ENCODE measurements around the gene IQGAP1. TPM values are rescaled to one million over a fixed set of nuclear protein-coding genes. Genes with fewer than 3 reads are reported as not detected.

Gene IQGAP1
- total and polyA plus RNA-seq, 2 of the 13 experiments (the other 11 are each of a cell fraction or from before 2014, with no cell fraction given), result 29.5 to 37.9 TPM

DNA sequence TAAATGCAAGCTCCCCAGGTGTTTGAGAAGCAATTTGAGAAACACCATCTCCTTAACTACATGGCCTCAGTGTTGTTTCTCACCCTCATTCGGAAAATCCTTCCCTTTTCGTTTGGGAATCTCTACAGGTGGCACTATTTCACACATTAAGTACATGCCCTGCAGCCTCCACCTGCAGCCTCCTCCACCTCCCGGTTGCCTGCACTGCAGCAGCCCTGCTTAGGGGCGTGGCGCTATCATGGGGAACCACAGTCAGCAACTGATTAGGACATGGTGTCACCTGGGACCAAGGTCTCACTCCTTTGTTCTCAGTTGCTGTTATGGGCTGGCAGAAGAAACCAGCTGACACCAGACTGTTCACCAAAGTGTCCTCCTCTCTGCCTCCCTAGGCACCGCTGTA, 47.7 kb upstream of the IQGAP1 start:
- H3K27me3 ChIP-seq (ENCODE audit: control insufficient read depth in 1 of 2, insufficient read depth in 2 of 2, low read length in 2 of 2), result no peaks in the 10 kb centered on the region
- BruUV-seq (replicated peaks), result no TSS peak
- no peak overlapping the region for H3K4me3 ChIP-seq (replicated peaks in 1 of 3; ENCODE audit: insufficient read depth in 1 of 3, low read depth in 2 of 3, low read length in 3 of 3)
- H3K4me2 ChIP-seq (ENCODE audit: low read depth, low read length), result no peak overlapping the region
- H3K9me3 ChIP-seq (ENCODE audit: low read length), result no peaks in the 10 kb centered on the region
- H3K27ac ChIP-seq (ENCODE audit: extremely low read length, insufficient read depth, low read length), result no peak overlapping the region
- in situ Hi-C loops (cut with HindIII; ENCODE audit: extremely low pct_ligation_motif_present, low pct_unique_long_range_greater_than_20kb) (no loop called here), intact Hi-C loops (cut with micrococcal nuclease; ENCODE audit: unreplicated experiment) (no loop called here)
- TF ChIP-seq SAP130 (CRISPR knock-in tag; IDR thresholded peaks at IDR 0.05; ENCODE audit: low read depth) (0 out of 2 replicates have a peak, but pooled peaks have one; percentile 14), MIER2 (CRISPR knock-in tag; IDR thresholded peaks at IDR 0.05) (no peak), CTCF (CRISPR knock-in tag; IDR thresholded peaks at IDR 0.05) (peak; percentile 45), NONO (IDR thresholded peaks at IDR 0.05) (no peak), NONO (CRISPR knock-in tag; conservative IDR thresholded peaks at IDR 0.05) (no peak), MED8 (CRISPR knock-in tag; IDR thresholded peaks at IDR 0.05; ENCODE audit: insufficient replicate concordance) (no peak), MXD4 (CRISPR knock-in tag; IDR thresholded peaks at IDR 0.05) (no peak), XRCC5 (optimal IDR thresholded peaks at IDR 0.05; ENCODE audit: low read length) (peak; percentile 18), STAG1 (CRISPR knock-in tag; IDR thresholded peaks at IDR 0.05) (peak; percentile 48), ZNF770 (CRISPR knock-in tag; IDR thresholded peaks at IDR 0.05) (peak; percentile 98), ZSCAN25 (CRISPR knock-in tag; IDR thresholded peaks at IDR 0.05) (peak; percentile 69; the same call in 1 of the 2 replicates), ZNF772 (CRISPR knock-in tag; IDR thresholded peaks at IDR 0.05) (peak; percentile 100)
- TF ChIP-seq, protein P1, sequence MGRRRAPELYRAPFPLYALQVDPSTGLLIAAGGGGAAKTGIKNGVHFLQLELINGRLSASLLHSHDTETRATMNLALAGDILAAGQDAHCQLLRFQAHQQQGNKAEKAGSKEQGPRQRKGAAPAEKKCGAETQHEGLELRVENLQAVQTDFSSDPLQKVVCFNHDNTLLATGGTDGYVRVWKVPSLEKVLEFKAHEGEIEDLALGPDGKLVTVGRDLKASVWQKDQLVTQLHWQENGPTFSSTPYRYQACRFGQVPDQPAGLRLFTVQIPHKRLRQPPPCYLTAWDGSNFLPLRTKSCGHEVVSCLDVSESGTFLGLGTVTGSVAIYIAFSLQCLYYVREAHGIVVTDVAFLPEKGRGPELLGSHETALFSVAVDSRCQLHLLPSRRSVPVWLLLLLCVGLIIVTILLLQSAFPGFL (CRISPR knock-in tag; IDR thresholded peaks at IDR 0.05), result no peak
- TF ChIP-seq, protein P2, sequence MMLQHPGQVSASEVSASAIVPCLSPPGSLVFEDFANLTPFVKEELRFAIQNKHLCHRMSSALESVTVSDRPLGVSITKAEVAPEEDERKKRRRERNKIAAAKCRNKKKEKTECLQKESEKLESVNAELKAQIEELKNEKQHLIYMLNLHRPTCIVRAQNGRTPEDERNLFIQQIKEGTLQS (CRISPR knock-in tag; IDR thresholded peaks at IDR 0.05), result no peak
- H3K36me3 ChIP-seq (replicated peaks in 1 of 2; ENCODE audit: control insufficient read depth in 1 of 2, insufficient read depth in 2 of 2, low read length in 2 of 2), result no peaks in the 10 kb centered on the region
- H3K9ac ChIP-seq (ENCODE audit: insufficient read depth, low read depth, low read length), result no peak overlapping the region
- H4K20me1 ChIP-seq (ENCODE audit: insufficient read depth, low read length), result no peaks in the 10 kb centered on the region
- peaks cover 7% of the 10 kb centered on the region; the same call in 1 of the 2 replicates for H3K4me1 ChIP-seq (ENCODE audit: insufficient read depth, low read length)
- CTCF ChIA-PET (ENCODE audit: low intra/inter-chr PET ratio, low total read pairs), result interaction anchor here (1.4 kb wide), 1 partner anchor 142 kb away, joined by 7 read pairs; no protein-coding TSS in a partner anchor
- WGBS (ENCODE audit: low lambda C conversion rate), result 20% methylated on average over 6 of the region's 6 CpGs
- H3K79me2 ChIP-seq (ENCODE audit: insufficient read depth, low read length), result no peaks in the 10 kb centered on the region
- FAIRE-seq (no peak), ATAC-seq (peak; percentile 80), DNase-seq (ENCODE audit: low spot score) (peak; percentile 36)
- H2AFZ ChIP-seq (ENCODE audit: low read length), result no peak overlapping the region
- POLR2A ChIA-PET, result no interaction called here

Measured in HepG2 (cell line).